Central memory CD8-positive, alpha-beta T cell (primary cell): ENCODE measurements around the gene DIRAS1.

ENCODE experiments used
- ATAC-seq: fragments of 150-1000 bp; cut with Tn5 transposase; replicated peaks from 2 replicates; pipeline ENCODE4 v1.10.0; 2022; ENCODE audit warnings: mild to moderate bottlenecking, moderate FRiP score, moderate number of reproducible peaks; ENCODE audit not compliant: poor library complexity, severe bottlenecking; ENCODE audit errors: extremely low read depth
- DNase-seq, 2 donors: peaks; one replicate each; pipeline ENCODE4 v3.0.0; 2021; ENCODE audit warnings: low spot score in 2 of 2
- H3K27ac Mint-ChIP-seq: one replicate; pipeline ENCODE4 v1.8.0; 2022; ENCODE audit warnings: low read depth, mild to moderate bottlenecking, moderate library complexity, mixed read lengths
- H3K27me3 Mint-ChIP-seq: one replicate; pipeline ENCODE4 v1.8.0; 2022; ENCODE audit warnings: mixed read lengths
- H3K36me3 Mint-ChIP-seq: one replicate; pipeline ENCODE4 v1.8.0; 2022; ENCODE audit warnings: mild to moderate bottlenecking, moderate library complexity, mixed read lengths; ENCODE audit not compliant: insufficient read depth
- H3K4me1 Mint-ChIP-seq: one replicate; pipeline ENCODE4 v1.8.0; 2022; ENCODE audit warnings: mixed read lengths
- H3K4me3 Mint-ChIP-seq: one replicate; pipeline ENCODE4 v1.8.0; 2022; ENCODE audit warnings: mild to moderate bottlenecking, moderate library complexity, mixed read lengths
- H3K9me3 Mint-ChIP-seq: one replicate; pipeline ENCODE4 v1.8.0; 2022; ENCODE audit warnings: mixed read lengths

DIRAS1 gene

GRCh38 chr19:2666344-2666994 lies 54.7 kb downstream of the DIRAS1 start:
- peaks cover 17% of the 10 kb centered on the region for H3K27me3 Mint-ChIP-seq
- H3K36me3 Mint-ChIP-seq, result peaks cover 5% of the 10 kb centered on the region
- no peak overlapping the region for H3K4me3 Mint-ChIP-seq
- ATAC-seq (no peak), DNase-seq (no peak)
- H3K9me3 Mint-ChIP-seq, result no peaks in the 10 kb centered on the region
- H3K4me1 Mint-ChIP-seq, result no peaks in the 10 kb centered on the region
- no peak overlapping the region for H3K27ac Mint-ChIP-seq

DNA sequence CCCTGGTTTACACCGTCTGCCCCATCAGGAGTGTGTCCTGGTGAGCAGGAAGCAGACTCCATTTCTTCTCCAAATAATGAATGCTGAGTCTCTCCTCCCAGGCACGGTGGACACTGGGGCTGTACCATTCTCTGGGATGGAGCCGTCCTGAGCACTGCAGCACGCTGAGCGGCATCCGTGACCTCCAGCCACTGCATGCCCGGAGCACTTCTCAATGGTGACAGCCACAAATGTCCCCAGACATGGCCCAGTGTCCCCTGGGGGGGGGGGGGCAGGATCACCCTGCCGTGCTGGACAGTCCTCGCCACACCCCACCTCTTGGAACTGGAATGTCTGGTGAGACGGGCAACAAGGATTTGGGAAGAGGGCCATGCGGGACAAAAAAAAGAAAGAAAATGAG lies 56.1 kb downstream of the DIRAS1 start:
- DNase-seq (no peak), ATAC-seq (no peak)
- peaks cover 17% of the 10 kb centered on the region for H3K27me3 Mint-ChIP-seq
- no peak overlapping the region for H3K27ac Mint-ChIP-seq
- no peak overlapping the region for H3K4me3 Mint-ChIP-seq
- peaks cover 5% of the 10 kb centered on the region for H3K36me3 Mint-ChIP-seq
- H3K9me3 Mint-ChIP-seq, result no peaks in the 10 kb centered on the region
- no peaks in the 10 kb centered on the region for H3K4me1 Mint-ChIP-seq
